K562 (cell line): ENCODE measurements around the gene CALML6.

Source experiments
- EZH2 ChIP-seq: IDR thresholded peaks from 2 replicates; pipeline ENCODE4 v1.6.1; 2012; ENCODE audit warnings: low read depth, mild to moderate bottlenecking, inconsistent platforms, low read length, borderline replicate concordance
- FOXA1 ChIP-seq: fragments of 450-650 bp; IDR thresholded peaks from 2 replicates; pipeline ENCODE4 v1.6.1; 2016; ENCODE audit warnings: mild to moderate bottlenecking, borderline replicate concordance
- KLF1 ChIP-seq: fragments of 450-650 bp; IDR thresholded peaks from 2 replicates; pipeline ENCODE4 v1.6.1; 2016; ENCODE audit warnings: missing genetic modification characterization, missing compliant biosample characterization
- MCM3 ChIP-seq: fragments of 450-650 bp; IDR thresholded peaks from 2 replicates; pipeline ENCODE4 v1.6.1; 2016
- NFIX ChIP-seq: fragments of 250-450 bp; sonication (Bioruptor Pico); IDR thresholded peaks from 2 replicates; pipeline ENCODE4 v1.4.0; 2020; ENCODE audit warnings: low read depth, mild to moderate bottlenecking, moderate library complexity
- NR1H2 ChIP-seq: sonication (generic); formaldehyde crosslinking; IDR thresholded peaks from 2 replicates; pipeline ENCODE4 v1.4.0; 2020; ENCODE audit warnings: mild to moderate bottlenecking, missing genetic modification reagents
- POLR2A ChIP-seq: fragments of 450-650 bp; conservative IDR thresholded peaks from 2 replicates; pipeline ENCODE4 v1.6.1; 2016
- ZNF12 ChIP-seq: sonication (generic); formaldehyde crosslinking; IDR thresholded peaks from 2 replicates; pipeline ENCODE4 v1.4.0; 2020; ENCODE audit warnings: mild to moderate bottlenecking, missing genetic modification reagents
- TF ChIP-seq, protein P1 (sequence below), 3 experiments: IDR thresholded peaks in 2 of 3; conservative IDR thresholded peaks in 1 of 3; 2 replicates each; pipeline ENCODE4 v1.5.1; 2011 to 2012; ENCODE audit warnings: low read length in 3 of 3, mild to moderate bottlenecking in 3 of 3, control low read depth in 2 of 3, improper control_type of control experiment in 1 of 3, inconsistent platforms in 1 of 3, low read depth in 1 of 3, mixed read lengths in 1 of 3, moderate library complexity in 1 of 3; ENCODE audit not compliant: insufficient read depth in 2 of 3
- TF ChIP-seq, protein P2 (sequence below): sonication (generic); formaldehyde crosslinking; IDR thresholded peaks from 2 replicates; pipeline ENCODE4 v1.8.1; 2023; ENCODE audit warnings: mild to moderate bottlenecking, missing genetic modification reagents
- TF ChIP-seq, protein P3 (sequence below): sonication (generic); formaldehyde crosslinking; IDR thresholded peaks from 2 replicates; pipeline ENCODE4 v1.8.0; 2022; ENCODE audit warnings: mild to moderate bottlenecking, missing genetic modification reagents
- TF ChIP-seq, protein P4 (sequence below): fragments of 450-650 bp; IDR thresholded peaks from 2 replicates; pipeline ENCODE4 v1.7.1; 2018; ENCODE audit warnings: mild to moderate bottlenecking, low read depth; ENCODE audit not compliant: partially characterized antibody
- TF ChIP-seq, protein P5 (sequence below): IDR thresholded peaks from 3 replicates; pipeline ENCODE4 v1.6.1; 2011; ENCODE audit warnings: borderline replicate concordance, mild to moderate bottlenecking, moderate library complexity; ENCODE audit not compliant: insufficient read length; ENCODE audit errors: extremely low read depth
- TF ChIP-seq, protein P6 (sequence below), 2 experiments: fragments of 450-650 bp in 1 of 2; sonication (generic) in 1 of 2; formaldehyde crosslinking in 1 of 2; IDR thresholded peaks in 1 of 2; conservative IDR thresholded peaks in 1 of 2; 2 replicates each; pipeline versions ENCODE4 v1.6.1 to v1.8.1; 2016 to 2023; ENCODE audit warnings: mild to moderate bottlenecking in 2 of 2, moderate library complexity in 2 of 2, inconsistent platforms in 1 of 2, missing genetic modification reagents in 1 of 2

DNA sequence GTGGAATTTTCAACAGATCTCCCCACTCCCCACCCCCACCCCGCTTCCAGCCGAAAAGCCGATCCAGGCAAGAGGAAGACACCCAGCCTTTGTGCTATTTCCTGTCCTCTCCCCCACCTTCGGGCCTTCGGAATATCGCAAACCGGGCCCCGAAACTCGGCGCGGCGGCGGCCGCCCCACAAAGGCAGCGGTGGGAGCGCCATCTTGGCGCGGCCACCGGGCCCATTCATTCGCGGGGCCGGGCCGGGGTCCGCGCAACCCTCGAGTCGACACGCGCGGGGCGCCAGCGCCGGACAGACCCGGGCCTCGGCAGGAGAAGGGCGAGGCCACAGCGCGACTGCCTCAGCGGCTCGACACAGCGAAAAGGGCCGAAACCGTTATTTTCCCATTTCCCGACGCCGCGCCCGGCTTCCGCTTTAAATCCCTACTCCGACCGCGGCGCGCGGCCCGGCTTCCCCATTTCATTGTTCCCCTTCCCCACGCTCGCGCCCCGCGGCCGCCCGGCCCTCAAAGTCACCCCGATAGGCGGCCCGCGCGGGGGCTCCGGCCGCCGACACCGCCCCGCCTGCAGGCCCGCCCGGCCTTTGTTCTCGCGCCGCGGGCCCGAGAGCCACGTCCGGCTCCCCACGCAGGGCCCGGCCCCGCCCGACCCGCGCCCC is 25.1 kb upstream of the CALML6 start:
- peak; percentile 92; the same call in 1 of the 2 replicates for TF ChIP-seq NR1H2 (CRISPR knock-in tag)
- no peak for TF ChIP-seq KLF1 (tag)
- TF ChIP-seq ZNF12 (CRISPR knock-in tag): no peak
- TF ChIP-seq FOXA1: no peak
- TF ChIP-seq, protein P1, sequence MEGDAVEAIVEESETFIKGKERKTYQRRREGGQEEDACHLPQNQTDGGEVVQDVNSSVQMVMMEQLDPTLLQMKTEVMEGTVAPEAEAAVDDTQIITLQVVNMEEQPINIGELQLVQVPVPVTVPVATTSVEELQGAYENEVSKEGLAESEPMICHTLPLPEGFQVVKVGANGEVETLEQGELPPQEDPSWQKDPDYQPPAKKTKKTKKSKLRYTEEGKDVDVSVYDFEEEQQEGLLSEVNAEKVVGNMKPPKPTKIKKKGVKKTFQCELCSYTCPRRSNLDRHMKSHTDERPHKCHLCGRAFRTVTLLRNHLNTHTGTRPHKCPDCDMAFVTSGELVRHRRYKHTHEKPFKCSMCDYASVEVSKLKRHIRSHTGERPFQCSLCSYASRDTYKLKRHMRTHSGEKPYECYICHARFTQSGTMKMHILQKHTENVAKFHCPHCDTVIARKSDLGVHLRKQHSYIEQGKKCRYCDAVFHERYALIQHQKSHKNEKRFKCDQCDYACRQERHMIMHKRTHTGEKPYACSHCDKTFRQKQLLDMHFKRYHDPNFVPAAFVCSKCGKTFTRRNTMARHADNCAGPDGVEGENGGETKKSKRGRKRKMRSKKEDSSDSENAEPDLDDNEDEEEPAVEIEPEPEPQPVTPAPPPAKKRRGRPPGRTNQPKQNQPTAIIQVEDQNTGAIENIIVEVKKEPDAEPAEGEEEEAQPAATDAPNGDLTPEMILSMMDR (IDR thresholded peaks at IDR 0.05 in 2 of 3, conservative IDR thresholded peaks at IDR 0.05 in 1 of 3; ENCODE audit: insufficient read depth in 2 of 3, low read depth in 1 of 3, low read length in 3 of 3): peak in 1 of 3 experiments; percentile 1; a peak in 1 of 6 replicates
- TF ChIP-seq EZH2: no peak
- peak; percentile 62 for TF ChIP-seq POLR2A
- TF ChIP-seq, protein P2, sequence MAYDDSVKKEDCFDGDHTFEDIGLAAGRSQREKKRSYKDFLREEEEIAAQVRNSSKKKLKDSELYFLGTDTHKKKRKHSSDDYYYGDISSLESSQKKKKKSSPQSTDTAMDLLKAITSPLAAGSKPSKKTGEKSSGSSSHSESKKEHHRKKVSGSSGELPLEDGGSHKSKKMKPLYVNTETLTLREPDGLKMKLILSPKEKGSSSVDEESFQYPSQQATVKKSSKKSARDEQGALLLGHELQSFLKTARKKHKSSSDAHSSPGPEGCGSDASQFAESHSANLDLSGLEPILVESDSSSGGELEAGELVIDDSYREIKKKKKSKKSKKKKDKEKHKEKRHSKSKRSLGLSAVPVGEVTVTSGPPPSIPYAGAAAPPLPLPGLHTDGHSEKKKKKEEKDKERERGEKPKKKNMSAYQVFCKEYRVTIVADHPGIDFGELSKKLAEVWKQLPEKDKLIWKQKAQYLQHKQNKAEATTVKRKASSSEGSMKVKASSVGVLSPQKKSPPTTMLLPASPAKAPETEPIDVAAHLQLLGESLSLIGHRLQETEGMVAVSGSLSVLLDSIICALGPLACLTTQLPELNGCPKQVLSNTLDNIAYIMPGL (CRISPR knock-in tag): no peak
- TF ChIP-seq MCM3: no peak
- TF ChIP-seq, protein P3, sequence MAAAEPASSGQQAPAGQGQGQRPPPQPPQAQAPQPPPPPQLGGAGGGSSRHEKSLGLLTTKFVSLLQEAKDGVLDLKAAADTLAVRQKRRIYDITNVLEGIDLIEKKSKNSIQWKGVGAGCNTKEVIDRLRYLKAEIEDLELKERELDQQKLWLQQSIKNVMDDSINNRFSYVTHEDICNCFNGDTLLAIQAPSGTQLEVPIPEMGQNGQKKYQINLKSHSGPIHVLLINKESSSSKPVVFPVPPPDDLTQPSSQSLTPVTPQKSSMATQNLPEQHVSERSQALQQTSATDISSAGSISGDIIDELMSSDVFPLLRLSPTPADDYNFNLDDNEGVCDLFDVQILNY (CRISPR knock-in tag): peak; percentile 72; the same call in 1 of the 2 replicates
- TF ChIP-seq, protein P4, sequence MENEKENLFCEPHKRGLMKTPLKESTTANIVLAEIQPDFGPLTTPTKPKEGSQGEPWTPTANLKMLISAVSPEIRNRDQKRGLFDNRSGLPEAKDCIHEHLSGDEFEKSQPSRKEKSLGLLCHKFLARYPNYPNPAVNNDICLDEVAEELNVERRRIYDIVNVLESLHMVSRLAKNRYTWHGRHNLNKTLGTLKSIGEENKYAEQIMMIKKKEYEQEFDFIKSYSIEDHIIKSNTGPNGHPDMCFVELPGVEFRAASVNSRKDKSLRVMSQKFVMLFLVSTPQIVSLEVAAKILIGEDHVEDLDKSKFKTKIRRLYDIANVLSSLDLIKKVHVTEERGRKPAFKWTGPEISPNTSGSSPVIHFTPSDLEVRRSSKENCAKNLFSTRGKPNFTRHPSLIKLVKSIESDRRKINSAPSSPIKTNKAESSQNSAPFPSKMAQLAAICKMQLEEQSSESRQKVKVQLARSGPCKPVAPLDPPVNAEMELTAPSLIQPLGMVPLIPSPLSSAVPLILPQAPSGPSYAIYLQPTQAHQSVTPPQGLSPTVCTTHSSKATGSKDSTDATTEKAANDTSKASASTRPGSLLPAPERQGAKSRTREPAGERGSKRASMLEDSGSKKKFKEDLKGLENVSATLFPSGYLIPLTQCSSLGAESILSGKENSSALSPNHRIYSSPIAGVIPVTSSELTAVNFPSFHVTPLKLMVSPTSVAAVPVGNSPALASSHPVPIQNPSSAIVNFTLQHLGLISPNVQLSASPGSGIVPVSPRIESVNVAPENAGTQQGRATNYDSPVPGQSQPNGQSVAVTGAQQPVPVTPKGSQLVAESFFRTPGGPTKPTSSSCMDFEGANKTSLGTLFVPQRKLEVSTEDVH: no peak
- TF ChIP-seq NFIX: no peak
- TF ChIP-seq, protein P5, sequence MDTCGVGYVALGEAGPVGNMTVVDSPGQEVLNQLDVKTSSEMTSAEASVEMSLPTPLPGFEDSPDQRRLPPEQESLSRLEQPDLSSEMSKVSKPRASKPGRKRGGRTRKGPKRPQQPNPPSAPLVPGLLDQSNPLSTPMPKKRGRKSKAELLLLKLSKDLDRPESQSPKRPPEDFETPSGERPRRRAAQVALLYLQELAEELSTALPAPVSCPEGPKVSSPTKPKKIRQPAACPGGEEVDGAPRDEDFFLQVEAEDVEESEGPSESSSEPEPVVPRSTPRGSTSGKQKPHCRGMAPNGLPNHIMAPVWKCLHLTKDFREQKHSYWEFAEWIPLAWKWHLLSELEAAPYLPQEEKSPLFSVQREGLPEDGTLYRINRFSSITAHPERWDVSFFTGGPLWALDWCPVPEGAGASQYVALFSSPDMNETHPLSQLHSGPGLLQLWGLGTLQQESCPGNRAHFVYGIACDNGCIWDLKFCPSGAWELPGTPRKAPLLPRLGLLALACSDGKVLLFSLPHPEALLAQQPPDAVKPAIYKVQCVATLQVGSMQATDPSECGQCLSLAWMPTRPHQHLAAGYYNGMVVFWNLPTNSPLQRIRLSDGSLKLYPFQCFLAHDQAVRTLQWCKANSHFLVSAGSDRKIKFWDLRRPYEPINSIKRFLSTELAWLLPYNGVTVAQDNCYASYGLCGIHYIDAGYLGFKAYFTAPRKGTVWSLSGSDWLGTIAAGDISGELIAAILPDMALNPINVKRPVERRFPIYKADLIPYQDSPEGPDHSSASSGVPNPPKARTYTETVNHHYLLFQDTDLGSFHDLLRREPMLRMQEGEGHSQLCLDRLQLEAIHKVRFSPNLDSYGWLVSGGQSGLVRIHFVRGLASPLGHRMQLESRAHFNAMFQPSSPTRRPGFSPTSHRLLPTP: no peak
- TF ChIP-seq, protein P6, sequence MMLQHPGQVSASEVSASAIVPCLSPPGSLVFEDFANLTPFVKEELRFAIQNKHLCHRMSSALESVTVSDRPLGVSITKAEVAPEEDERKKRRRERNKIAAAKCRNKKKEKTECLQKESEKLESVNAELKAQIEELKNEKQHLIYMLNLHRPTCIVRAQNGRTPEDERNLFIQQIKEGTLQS (IDR thresholded peaks at IDR 0.05): no peak
- TF ChIP-seq, protein P6 (CRISPR knock-in tag; conservative IDR thresholded peaks at IDR 0.05): no peak
